ENCODE data around the gene RAB22A.
"Not testable (repeated sequence)": the region's sequence is repeated elsewhere in the genome, so short reads cannot be mapped to it uniquely, and the experiment has no call there.

RAB22A gene

DNA sequence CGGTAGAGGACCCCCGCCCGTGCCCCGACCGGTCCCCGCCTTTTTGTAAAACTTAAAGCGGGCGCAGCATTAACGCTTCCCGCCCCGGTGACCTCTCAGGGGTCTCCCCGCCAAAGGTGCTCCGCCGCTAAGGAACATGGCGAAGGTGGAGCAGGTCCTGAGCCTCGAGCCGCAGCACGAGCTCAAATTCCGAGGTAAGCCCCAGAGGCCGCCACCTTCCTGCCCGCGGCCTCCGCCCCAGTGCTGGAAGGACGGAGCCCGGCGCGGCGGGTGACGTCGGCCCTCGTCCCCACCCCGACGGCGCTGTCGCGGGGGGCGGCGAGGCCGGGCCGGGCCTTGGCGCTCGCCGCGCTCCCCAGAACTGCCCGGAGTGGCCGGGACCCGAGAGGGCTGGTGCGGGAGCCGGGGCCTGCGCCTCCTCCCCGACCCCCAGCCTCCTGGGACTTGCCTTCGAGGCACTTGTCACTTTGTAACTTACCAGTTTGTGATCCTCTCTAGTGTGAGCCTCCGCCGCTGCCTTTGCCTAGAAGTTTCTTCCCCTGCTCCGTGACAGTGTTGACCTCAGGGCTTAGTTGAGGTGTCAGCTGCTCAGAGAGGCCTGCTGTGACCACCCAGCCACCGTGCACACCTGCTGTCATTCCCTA lies 79.9 kb downstream of the RAB22A start:
- DNase-seq (ENCODE audit: low spot score) = no peak

DNA sequence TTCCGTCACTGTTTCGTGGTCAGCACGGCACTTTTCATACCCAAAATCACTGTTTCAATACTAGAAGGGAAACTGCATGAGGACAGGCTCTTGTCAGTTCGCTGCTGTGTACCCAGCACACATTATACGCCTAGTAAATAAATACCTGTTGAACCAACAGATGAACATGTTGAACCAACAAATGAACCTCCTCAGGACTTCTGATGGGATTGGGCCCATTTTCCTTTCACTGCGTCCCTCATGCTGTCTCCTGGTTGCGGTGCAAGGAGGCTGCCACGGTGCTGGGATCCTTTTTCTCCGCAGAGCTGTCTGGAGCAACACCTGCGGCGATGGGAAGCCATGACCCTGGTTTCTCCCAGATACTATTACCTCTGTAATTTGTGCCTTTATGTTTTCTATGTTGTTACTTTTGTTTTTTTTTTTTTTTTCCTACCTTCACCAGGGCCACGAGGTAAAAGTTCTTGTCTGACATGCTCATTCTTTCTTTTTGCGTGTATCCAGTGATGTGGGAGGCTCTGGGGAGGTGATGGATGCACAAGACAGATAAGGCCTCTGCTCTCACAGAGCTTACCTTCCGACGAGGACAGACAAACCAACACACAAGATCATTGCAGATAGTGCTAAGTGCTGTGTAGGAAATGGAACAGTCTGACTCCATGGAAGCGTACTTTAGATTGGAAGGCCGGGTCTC lies 80.6 kb downstream of the RAB22A start:
- DNase-seq (ENCODE audit: low spot score) = no peak

DNA sequence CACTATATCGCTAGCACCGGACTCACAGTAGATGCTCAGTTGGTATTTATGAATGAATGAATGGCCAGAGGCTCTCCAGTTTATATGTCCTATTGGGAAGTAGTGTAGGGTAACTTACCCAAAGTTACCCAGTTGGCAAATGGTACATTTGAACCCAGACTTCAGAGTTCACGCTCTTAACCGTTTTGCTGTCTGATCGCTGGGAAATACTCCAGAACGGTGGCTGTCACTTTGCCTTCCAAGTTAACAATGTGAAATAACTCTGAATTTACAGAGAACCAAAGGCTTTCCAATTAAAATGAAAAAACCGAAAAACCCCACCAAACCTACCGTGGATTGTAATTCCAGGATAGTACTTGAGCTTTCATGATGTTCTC lies 81.1 kb downstream of the RAB22A start:
- no peak for DNase-seq (ENCODE audit: low spot score)

DNA sequence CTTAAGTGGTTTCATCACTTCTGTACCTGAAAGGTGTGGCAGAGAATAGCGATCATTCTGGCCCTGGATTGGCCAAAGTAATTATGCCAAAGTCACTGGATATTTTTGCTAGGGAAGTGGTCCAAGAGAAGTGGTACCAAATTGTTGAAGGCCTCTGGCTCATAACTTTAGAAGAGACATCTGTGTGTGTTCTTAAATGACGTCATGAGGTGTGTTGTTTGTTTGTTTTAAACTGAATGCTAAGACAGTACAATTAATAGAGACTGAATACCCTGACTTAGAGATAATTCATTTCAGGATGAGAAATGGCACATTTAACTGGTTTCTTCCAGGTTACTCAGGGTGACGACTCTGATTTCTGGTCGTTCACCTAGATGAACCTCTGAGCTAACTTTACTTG lies 82.8 kb downstream of the RAB22A start:
- no peak for DNase-seq (ENCODE audit: low spot score)

DNA sequence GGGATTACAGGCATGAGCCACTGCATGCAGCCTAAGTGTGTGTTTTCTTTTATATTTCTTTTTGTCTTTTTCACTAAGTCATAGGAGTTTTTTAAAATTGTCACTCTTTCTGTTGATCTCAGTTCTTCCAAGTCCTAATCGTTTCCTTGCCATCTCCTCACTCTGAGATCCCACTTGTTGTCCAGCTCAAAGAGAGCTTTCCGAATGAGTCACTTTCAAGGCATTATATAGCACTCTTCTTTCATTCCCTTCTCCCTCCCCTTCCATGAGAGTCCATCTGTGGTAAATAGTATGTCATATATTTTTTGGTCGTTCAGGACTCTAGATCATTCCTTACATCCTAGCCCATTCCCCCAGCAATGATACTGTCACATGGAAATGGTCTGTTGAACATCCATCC lies 83.8 kb downstream of the RAB22A start:
- DNase-seq (ENCODE audit: low spot score) = no peak

DNA sequence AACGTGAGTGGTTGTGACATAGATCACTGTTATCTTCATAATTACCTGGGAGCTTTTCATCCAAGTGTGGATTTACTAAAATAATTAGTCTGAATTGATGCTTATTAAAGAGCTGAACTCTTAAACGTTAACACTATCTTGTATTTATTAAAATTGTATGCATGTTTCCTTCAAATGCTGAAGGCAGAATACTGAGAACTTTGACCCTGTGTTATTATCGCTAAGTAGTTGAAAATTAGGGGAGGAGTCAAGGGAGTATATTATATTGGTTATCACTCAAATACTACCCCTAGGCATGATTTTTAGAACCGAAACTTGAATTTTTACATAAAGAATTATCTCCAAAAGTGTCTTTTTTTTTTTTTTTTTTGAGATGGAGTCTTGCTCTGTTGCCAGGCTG lies 85.3 kb downstream of the RAB22A start:
- DNase-seq (ENCODE audit: low spot score) = no peak

DNA sequence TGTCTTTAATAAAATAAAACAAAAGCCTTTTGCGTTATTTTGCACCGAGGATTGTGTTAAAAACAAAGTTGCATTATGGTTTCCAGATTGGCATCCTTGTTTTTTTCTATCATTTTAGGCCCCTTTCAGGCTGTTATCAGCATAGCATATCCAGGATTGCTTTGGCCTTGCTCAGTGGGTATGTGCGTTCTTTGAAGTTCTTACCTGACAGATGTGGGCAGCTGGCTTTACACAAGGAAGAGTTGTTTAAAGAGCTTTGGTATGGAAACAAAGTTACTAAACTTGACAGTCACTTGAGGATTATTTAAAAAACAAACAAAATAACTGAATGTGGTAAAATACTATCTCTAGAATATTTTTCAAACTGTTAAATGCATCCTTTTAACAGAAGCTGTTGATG lies 86.1 kb downstream of the RAB22A start:
- DNase-seq (ENCODE audit: low spot score) = no peak

DNA sequence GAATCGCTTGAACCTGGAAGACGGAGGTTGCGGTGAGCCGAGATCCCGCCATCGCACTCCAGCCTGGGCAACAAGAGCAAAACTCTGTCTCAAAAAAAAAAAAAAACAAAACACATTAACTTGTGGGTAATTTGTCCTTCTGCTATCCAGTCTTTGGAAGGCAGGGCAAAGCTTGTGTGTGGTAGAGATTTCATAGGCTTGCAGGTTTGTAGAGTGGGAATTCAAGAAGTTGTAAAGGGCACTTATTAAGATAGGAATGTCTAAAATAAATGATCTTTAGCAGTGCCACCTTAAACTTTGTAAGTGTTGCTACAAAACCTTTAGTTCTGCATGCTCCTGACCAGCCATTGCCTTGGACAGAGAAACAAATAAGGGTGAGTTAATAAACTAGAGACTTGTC lies 87.9 kb downstream of the RAB22A start:
- DNase-seq (ENCODE audit: low spot score) = no peak

DNA sequence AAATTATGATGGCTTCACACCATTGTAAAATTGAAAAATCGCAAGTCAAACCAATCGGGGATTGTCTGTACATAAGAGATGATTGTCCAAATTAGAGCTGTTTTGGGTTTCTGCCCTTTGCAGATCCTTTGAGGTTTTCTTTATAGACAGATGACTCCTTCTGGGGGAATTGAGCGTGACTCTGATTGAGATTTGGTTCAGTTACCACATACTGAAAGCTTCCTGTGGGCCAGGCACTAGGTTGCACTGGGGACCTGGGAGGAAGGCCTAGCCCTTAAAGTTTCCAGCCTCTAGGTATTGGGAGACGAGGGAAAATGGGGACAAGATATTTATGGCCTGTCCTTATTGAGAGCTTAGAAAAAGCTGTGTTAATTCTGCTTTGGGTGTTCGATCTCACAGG lies 88.7 kb downstream of the RAB22A start:
- DNase-seq (ENCODE audit: low spot score) = no peak

DNA sequence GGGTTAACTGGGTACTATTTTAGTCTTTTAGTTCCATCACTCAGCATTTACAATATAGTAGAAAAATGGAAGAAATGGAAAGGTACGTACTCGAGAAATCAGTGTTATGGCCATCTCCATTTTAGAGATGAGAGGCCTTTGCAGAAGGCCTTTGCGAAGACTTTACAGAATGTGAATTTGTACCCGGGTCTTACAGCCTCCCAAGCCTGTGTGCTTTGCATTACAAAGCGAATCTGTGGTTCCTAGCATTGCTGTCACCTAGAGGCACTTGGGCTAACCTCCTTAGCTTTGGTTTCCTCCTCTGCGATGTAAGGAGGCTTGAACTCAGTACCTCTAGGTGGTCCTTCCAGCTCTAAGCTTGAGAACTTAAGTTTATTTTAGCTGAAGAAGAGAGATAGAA lies 90.4 kb downstream of the RAB22A start:
- DNase-seq (ENCODE audit: low spot score) = no peak

DNA sequence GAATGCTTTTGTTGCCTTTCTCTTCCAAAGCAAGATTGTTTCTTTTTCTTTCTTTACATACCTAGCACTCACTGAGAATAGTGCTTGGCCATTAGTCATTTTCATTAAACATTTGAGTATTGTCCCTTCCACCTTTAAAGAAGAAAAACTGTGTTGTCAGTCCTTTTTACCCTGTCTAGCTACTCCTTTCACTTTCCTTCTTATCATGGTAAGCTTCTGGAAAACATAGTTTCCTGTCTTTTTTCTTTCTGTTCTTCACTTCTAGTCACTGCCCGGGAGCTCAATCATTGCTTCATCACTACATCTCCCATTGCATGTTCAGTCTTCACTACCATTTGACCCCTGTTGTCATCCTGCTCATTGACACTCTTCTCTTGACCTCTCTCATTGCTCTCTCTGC lies 91.6 kb downstream of the RAB22A start:
- no peak for DNase-seq (ENCODE audit: low spot score)

DNA sequence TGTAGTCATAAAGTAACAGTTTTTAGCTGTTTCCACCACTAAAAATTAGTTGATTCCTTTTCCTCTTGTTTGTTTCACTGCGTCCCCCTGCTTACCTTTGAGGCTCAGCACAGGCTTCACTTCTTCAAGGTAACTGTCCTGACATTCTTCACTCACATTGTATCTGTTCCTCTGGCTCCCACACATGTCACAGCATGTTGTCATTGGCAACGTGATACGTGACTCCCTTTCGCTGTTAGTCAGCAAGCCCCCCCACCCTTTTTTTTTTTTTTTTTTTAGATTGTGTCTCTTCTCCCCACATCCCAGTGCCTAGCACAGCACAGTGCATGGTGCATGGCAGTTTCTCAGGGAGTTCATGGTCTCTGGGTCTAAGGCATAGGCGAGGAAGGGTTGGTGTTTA lies 92.8 kb downstream of the RAB22A start:
- no peak for DNase-seq (ENCODE audit: low spot score)

DNA sequence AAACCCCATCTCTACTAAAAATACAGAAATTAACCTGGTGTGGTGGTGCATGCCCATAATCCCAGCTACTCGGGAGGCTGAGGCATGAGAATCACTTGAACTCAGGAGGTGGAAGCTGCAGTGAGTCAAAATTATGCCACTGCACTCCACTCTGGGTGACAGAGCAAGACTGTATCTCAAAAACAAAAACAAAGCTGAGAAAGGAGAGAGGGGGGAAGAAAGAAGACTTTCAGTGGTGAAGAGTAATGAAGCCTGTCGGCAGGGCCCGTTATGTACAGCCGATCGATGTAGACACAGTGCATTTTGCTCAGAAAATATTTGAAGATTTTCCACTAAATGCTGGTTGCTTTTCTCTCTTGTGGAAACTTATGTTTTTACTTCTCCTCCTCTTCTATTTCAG lies 93.3 kb downstream of the RAB22A start:
- DNase-seq (ENCODE audit: low spot score) = no peak

DNA sequence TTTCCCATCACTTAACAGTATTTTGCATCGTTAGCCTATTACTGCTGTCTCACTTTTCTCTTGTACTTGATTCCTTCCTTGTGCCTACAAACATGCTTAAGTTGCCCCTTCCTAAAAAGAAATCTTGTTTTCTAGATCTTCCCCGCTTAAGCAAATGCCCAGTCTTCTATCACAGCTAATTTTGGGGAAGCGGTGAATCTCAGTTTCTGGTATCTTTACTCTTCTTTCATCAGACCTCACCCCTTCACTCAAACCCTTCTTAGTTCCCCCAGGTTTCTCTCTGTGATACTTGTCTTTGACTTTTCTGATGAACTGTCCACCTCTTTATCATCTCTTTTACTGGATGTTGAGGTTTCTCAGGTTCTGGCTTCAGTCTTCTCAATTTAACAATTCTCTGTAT lies 93.8 kb downstream of the RAB22A start:
- no peak for DNase-seq (ENCODE audit: low spot score)

DNA sequence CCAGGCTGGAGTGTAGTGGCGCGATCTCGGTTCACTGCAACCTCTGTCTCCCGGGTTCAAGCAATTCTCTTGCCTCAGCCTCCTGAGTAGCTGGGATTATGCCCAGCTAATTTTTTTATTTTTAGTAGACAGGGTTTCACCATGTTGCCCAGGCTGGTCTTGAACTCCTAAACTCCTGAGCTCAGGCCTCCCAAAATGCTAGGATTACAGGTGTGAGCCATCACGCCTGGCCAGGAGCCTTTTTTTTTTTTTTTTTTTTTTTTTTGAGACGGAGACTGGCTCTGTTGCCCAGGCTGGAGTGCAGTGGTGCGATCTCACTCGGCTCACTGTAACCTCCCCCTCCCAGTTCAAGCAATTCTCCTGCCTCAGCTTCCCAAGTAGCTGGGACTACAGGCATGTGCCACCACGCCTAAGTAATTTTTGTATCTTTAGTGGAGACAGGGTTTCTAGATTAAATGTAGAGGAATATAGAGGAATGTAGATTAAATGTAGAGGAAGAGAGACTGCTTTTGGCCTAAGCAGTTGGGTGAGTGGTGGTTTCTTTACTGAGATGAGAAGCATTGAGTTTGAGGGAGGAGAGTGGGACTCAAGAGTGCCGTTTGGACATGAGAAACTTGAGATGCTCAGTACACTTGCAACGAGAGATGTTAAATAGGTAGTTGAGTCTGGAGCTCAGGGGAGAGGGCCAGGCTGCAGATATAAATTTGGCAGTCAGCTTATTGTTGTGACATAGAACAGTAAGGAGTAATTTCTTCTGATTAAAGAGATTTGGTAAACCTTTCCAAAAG lies 96.2 kb downstream of the RAB22A start:
- no peak for DNase-seq (ENCODE audit: low spot score)

DNA sequence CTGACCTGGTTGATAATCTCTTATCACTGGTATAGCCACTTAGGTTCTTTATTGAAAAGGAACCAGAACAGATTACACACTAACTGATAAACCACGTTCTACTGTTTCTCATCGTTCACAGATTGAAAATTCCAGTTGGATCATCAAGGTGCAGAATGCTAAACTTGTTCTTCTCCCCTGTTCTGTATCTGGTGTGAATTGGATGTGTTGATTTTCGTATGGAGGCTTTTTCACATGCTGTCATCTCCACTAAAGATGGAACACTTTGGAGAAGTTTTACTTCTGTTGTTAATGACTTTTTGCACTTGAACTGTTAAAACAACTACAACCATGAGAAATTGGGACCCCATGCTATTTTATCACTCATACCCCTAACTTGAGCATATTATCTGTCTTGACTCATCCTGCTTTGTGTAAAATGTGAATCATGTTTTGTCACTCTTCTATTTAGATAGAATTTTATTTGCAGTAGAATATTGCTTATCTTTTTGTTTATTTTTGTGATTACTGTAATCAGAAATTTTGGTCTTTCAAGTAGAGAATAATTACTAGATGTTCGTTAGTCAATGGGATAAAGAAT lies 97.0 kb downstream of the RAB22A start:
- no peak for DNase-seq (ENCODE audit: low spot score)

DNA sequence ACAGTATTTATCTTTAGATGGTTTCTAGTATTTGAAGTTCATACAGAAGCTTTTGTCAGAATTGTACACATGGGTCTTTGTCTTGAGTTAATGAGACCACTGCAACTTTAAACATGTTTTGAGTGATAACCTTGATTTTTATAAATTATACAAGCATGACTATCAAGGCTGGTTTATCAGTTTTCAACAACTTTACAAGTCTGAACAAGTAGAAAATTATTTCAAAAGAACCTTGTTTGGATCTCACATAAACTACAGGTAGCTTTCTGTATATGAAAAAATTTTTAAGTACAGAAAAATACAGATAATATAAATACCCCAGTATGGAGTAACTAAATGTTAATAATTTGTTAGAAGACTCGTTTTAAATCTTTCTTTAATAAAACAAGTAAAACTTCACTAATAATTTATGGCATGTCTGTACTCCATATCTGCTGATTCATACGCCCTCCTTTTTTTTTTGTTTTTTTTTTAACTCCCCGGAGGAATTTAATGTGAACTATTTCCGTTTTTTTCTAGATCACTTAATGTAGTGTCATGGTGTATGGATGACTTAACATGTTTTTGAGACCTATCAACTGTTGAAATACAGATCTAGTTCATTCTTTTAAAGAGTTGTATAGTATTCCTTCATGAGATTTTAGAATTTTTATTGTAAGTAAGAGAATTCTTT lies 97.8 kb downstream of the RAB22A start:
- DNase-seq (ENCODE audit: low spot score) = no peak

DNA sequence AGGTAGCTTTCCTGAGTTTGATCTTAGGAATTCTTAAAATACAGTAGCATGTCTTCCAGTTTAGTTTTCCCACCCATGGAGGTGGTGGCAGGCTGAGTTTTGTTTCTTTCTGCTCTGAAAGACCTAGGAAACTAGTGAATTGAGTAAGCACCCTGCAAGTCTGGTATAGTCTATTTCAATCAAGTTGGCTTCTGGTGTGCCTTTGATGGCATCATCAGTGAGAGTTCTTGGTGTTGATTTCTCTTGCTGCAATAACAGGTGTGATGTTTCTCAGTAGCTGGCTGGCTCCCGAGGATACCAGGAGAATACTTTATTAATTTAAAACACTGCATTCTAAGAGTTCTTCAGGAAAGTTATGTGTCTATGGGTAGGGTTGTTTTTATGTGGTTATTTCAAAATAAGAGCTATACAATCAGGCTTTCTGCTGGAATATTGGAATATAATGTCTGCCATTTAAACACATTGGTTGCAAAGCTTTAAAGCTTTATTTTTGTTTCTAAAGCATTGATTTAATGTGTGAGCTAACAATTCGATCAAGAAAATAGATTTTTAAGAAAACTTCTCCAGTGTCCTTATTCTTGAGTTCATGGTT lies 98.5 kb downstream of the RAB22A start:
- DNase-seq (ENCODE audit: low spot score) = peak; percentile 31

DNA sequence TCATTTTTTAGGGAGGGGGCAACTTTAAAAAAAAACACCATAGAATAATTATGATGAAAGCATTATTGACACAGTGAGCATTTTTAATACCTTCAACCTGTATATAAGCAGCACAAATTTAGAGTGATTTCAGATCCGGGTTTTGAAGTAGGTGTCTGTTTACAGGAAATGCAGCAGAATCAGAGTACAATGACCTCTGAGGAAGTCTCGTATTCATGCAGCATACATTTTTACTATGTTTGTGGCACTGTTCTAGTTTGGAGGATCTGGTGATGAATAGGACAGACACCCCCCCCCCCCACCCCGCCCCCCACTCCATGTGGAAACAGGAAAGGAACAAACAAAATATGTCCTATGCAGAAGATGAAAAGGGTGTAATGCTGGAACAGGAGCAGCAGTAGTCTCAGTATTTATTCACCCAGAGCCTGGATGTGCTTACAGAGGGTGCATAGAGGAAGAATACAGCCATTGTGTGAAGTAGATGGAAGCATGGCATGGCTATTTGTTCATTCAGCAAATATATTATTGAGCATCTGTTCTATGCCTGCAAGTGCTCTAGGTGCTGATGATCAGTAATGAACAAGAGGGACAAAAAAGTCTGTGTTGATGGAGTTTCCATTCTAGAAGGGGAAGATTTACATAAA lies 99.2 kb downstream of the RAB22A start:
- DNase-seq (ENCODE audit: low spot score) = peak; percentile 39

DNA sequence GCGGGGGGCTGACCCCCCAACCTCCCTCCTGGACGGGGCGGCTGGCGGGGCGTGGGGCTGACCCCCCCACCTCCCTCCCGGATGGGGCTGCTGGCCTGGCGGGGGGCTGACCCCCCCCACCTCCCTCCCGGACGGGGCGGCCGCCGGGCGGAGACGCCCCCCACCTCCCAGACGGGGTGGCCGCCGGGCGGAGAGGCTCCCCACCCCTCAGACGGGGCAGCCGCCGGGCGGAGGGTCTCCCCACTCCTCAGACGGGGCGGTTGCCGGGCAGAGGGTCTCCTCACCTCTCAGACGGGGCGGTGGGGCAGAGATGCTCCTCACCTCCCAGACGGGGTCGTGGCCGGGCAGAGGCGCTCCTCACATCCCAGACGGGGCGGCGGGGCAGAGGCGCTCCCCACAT lies 104.7 kb downstream of the RAB22A start:
- not testable (repeated sequence) for DNase-seq (ENCODE audit: low spot score)

DNA sequence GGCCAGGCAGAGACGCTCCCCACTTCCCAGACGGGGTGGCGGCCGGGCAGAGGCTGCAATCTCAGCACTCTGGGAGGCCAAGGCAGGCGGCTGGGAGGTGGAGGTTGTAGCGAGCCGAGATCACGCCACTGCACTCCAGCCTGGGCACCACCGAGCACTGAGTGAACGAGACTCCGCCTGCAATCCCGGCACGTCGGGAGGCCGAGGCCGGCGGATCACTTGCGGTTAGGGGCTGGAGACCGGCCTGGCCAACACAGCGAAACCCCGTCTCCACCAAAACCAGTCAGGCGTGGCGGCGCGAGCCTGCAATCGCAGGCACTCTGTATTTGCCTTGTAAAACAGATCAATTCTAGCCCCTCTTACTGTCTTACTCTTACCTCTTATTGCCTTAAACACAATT lies 105.3 kb downstream of the RAB22A start:
- DNase-seq (ENCODE audit: low spot score) = not testable (repeated sequence)

DNA sequence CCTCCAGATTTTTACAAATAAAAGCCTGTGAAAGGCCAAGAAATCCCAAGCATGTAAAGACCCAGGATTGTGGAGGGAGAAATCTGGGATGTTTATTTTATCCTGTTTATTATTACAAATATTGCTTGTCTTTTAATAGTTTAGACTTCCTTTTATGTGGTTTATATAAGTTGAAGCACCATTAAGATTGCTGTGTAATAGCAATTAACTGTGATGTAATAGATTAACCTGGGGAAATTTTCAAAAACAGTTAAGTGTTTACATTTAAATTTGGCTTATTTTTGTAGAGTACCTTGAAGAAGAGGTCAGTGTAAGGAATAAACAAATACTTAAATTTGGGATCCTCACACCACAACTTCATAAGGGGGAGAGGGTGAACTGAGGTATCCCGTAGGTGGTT lies 106.5 kb downstream of the RAB22A start:
- no peak for DNase-seq (ENCODE audit: low spot score)
